Measurements from ENCODE around the gene MORF4L1.

DNA sequence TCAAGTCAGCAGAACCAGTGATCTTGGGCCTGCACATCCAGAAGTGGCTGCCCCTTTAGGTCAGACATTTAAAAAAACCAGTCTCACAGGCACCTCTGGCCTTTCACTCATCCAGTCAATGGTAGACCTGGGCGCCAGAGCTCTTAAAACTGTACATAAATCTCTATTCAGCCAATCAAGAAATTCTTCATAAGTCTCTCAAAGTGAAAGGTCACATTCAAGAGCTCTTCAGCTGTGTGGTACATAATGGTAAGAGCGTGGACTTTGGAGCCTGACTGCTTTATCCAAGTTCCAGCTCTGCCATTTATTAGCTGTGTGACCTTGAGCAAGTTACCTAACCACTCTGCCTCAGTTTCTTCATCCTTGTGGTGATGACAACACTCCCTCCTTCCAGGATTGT, 22.3 kb upstream of the MORF4L1 start:
- TF ChIP-seq EZH2phosphoT487 (IDR thresholded peaks at IDR 0.05; ENCODE audit: borderline replicate concordance, low read length) (no peak), EZH2 (IDR thresholded peaks at IDR 0.05; ENCODE audit: low read length, unreplicated experiment) (no peak)
- TF ChIP-seq, protein P1, sequence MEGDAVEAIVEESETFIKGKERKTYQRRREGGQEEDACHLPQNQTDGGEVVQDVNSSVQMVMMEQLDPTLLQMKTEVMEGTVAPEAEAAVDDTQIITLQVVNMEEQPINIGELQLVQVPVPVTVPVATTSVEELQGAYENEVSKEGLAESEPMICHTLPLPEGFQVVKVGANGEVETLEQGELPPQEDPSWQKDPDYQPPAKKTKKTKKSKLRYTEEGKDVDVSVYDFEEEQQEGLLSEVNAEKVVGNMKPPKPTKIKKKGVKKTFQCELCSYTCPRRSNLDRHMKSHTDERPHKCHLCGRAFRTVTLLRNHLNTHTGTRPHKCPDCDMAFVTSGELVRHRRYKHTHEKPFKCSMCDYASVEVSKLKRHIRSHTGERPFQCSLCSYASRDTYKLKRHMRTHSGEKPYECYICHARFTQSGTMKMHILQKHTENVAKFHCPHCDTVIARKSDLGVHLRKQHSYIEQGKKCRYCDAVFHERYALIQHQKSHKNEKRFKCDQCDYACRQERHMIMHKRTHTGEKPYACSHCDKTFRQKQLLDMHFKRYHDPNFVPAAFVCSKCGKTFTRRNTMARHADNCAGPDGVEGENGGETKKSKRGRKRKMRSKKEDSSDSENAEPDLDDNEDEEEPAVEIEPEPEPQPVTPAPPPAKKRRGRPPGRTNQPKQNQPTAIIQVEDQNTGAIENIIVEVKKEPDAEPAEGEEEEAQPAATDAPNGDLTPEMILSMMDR (conservative IDR thresholded peaks at IDR 0.05; ENCODE audit: low read depth, low read length): no peak
